Naive B cell (primary cell): ENCODE measurements around the gene PGA5. TPM values are rescaled to one million over a fixed set of nuclear protein-coding genes. Genes with fewer than 3 reads are reported as not detected.

Source experiments
- ATAC-seq, 2 donors: fragments of 150-1000 bp; cut with Tn5 transposase; 2 replicates each; pipeline ENCODE4 v1.10.0; 2021; ENCODE audit warnings: low read depth in 2 of 2, mild to moderate bottlenecking in 2 of 2, moderate library complexity in 2 of 2
- DNase-seq: peaks from one replicate; pipeline ENCODE4 v3.0.0; 2022
- H3K27ac Mint-ChIP-seq, 6 donors: one replicate each; pipeline ENCODE4 v1.8.0; 2020 to 2022; ENCODE audit warnings: mild to moderate bottlenecking in 6 of 6, mixed read lengths in 6 of 6, moderate library complexity in 5 of 6, inconsistent platforms in 2 of 6
- H3K27me3 Mint-ChIP-seq, 3 donors: one replicate each; pipeline ENCODE4 v1.8.0; 2021 to 2022; ENCODE audit warnings: mixed read lengths in 3 of 3, mild to moderate bottlenecking in 1 of 3
- H3K36me3 Mint-ChIP-seq, 2 donors: one replicate each; pipeline ENCODE4 v1.8.0; 2020 to 2022; ENCODE audit warnings: mixed read lengths in 2 of 2, inconsistent platforms in 1 of 2, mild to moderate bottlenecking in 1 of 2
- H3K4me1 Mint-ChIP-seq, 3 donors: one replicate each; pipeline ENCODE4 v1.8.0; 2020 to 2022; ENCODE audit warnings: mixed read lengths in 3 of 3, inconsistent platforms in 1 of 3, mild to moderate bottlenecking in 1 of 3, moderate library complexity in 1 of 3
- H3K4me3 Mint-ChIP-seq, 8 donors: one replicate each; pipeline ENCODE4 v1.8.0; 2020 to 2022; ENCODE audit warnings: mild to moderate bottlenecking in 8 of 8, mixed read lengths in 8 of 8, moderate library complexity in 8 of 8, inconsistent platforms in 2 of 8
- H3K9me3 Mint-ChIP-seq, 7 donors: one replicate each; pipeline ENCODE4 v1.8.0; 2020 to 2022; ENCODE audit warnings: mixed read lengths in 7 of 7, mild to moderate bottlenecking in 5 of 7, inconsistent platforms in 2 of 7, moderate library complexity in 1 of 7
- polyA plus RNA-seq, 6 donors: library from polyadenylated mRNA; unstranded; fragments of 300-500 nt; fragmentation: Illumina TruSeq; gene quantifications; one replicate each; pipeline ENCODE4 v1.2.3, GENCODE V29; 2021; ENCODE audit warnings: low read depth in 6 of 6

PGA5 gene
- polyA plus RNA-seq, 6 donors from 2014 or later: not detected

- peaks cover 0 to 9% (median 0%) of the 10 kb centered on the region in 7 donors for H3K9me3 Mint-ChIP-seq
- peaks cover 0 to 7% of the 10 kb centered on the region in 2 donors for H3K36me3 Mint-ChIP-seq
- ATAC-seq (no peak), DNase-seq (no peak)
- no peak overlapping the region for H3K4me3 Mint-ChIP-seq
- peaks cover 0 to 3% (median 0%) of the 10 kb centered on the region in 3 donors for H3K4me1 Mint-ChIP-seq
- no peaks in the 10 kb centered on the region for H3K27me3 Mint-ChIP-seq
- H3K27ac Mint-ChIP-seq: peak overlapping the region in 1 of 6 donors; percentile 5
Measured at GRCh38 chr11:61280883-61281580, 40.1 kb downstream of the PGA5 start.

GRCh38 chr11:61281581-61282250, 40.7 kb downstream of the PGA5 start:
- Mint-ChIP-seq H3K9me3 (peaks cover 0 to 9% (median 0%) of the 10 kb centered on the region in 7 donors), H3K27ac (peak overlapping the region in 1 of 6 donors; percentile 5), H3K36me3 (peaks cover 0 to 7% of the 10 kb centered on the region in 2 donors), H3K4me3 (no peak overlapping the region), H3K27me3 (no peaks in the 10 kb centered on the region), H3K4me1 (peaks cover 0 to 3% (median 0%) of the 10 kb centered on the region in 3 donors)
- peak in 1 of 2 donors; percentile 41 for ATAC-seq
- DNase-seq: no peak

- H3K4me1 Mint-ChIP-seq: peaks cover 0 to 3% (median 0%) of the 10 kb centered on the region in 3 donors
- H3K4me3 Mint-ChIP-seq: no peak overlapping the region
- ATAC-seq (no peak), DNase-seq (no peak)
- H3K27ac Mint-ChIP-seq: peak overlapping the region in 1 of 6 donors; percentile 70
- peaks cover 0 to 9% (median 0%) of the 10 kb centered on the region in 7 donors for H3K9me3 Mint-ChIP-seq
- H3K27me3 Mint-ChIP-seq: no peaks in the 10 kb centered on the region
- H3K36me3 Mint-ChIP-seq: peaks cover 0 to 7% of the 10 kb centered on the region in 2 donors
Measured at GRCh38 chr11:61283613-61284012, 42.6 kb downstream of the PGA5 start.

GRCh38 chr11:61287338-61287977, 46.5 kb downstream of the PGA5 start:
- H3K4me3 Mint-ChIP-seq: peak overlapping the region in 1 of 8 donors; percentile 30
- peaks cover 0 to 4% (median 0%) of the 10 kb centered on the region in 3 donors for H3K27me3 Mint-ChIP-seq
- no peak for DNase-seq
- H3K9me3 Mint-ChIP-seq: peaks cover 0 to 5% (median 0%) of the 10 kb centered on the region in 7 donors
- H3K36me3 Mint-ChIP-seq: peaks cover 0 to 7% of the 10 kb centered on the region in 2 donors
- no peaks in the 10 kb centered on the region for H3K4me1 Mint-ChIP-seq
- peak overlapping the region in 2 of 6 donors; percentile 58 to 64 for H3K27ac Mint-ChIP-seq
- ATAC-seq: no peak

GRCh38 chr11:61290905-61291690, 50.1 kb downstream of the PGA5 start:
- no peaks in the 10 kb centered on the region for H3K9me3 Mint-ChIP-seq
- H3K36me3 Mint-ChIP-seq: no peaks in the 10 kb centered on the region
- peaks cover 8 to 14% (median 12%) of the 10 kb centered on the region in 3 donors for H3K4me1 Mint-ChIP-seq
- no peak for ATAC-seq
- H3K27me3 Mint-ChIP-seq: peaks cover 0 to 7% (median 0%) of the 10 kb centered on the region in 3 donors
- no peak overlapping the region for H3K27ac Mint-ChIP-seq
- no peak for DNase-seq
- H3K4me3 Mint-ChIP-seq: peak overlapping the region in 3 of 8 donors; percentile 9 to 50 (median 35)

- Mint-ChIP-seq H3K36me3 (no peaks in the 10 kb centered on the region), H3K9me3 (no peaks in the 10 kb centered on the region), H3K4me3 (peak overlapping the region; percentile 9 to 89 (median 62)), H3K27ac (no peak overlapping the region), H3K27me3 (peaks cover 0 to 7% (median 0%) of the 10 kb centered on the region in 3 donors), H3K4me1 (peaks cover 8 to 14% (median 13%) of the 10 kb centered on the region in 3 donors)
- DNase-seq (no peak), ATAC-seq (no peak)
Measured at GRCh38 chr11:61292356-61292755, 51.4 kb downstream of the PGA5 start.

GRCh38 chr11:61293867-61294716, 53.1 kb downstream of the PGA5 start:
- peak; percentile 20 for DNase-seq

GRCh38 chr11:61294717-61295595, 54.0 kb downstream of the PGA5 start, which contains the start of gene VWCE:
TSS of gene VWCE (minus strand) at chr11:61295316. CDS start at chr11:61295037, 279 bp downstream.
- H3K36me3 Mint-ChIP-seq: no peaks in the 10 kb centered on the region
- ATAC-seq (peak; percentile 94 to 95), DNase-seq (peak; percentile 68)
- H3K27me3 Mint-ChIP-seq: peaks cover 0 to 7% (median 0%) of the 10 kb centered on the region in 3 donors
- no peaks in the 10 kb centered on the region for H3K9me3 Mint-ChIP-seq
- H3K4me1 Mint-ChIP-seq: peaks cover 8 to 14% (median 13%) of the 10 kb centered on the region in 3 donors
- peak within 1 kb of the TSS; percentile 84 to 90 (median 89) for H3K4me3 Mint-ChIP-seq
- peak within 1 kb of the TSS in 2 of 6 donors; percentile 47 for H3K27ac Mint-ChIP-seq

More at GRCh38 chr11:61293867-61294716, 53.1 kb downstream of the PGA5 start:
- peak; percentile 32 to 34 for ATAC-seq
- H3K27me3 Mint-ChIP-seq: peaks cover 0 to 7% (median 0%) of the 10 kb centered on the region in 3 donors
- H3K36me3 Mint-ChIP-seq: no peaks in the 10 kb centered on the region
- peaks cover 8 to 14% (median 13%) of the 10 kb centered on the region in 3 donors for H3K4me1 Mint-ChIP-seq
- peak overlapping the region; percentile 84 to 90 (median 89) for H3K4me3 Mint-ChIP-seq
- peak overlapping the region in 2 of 6 donors; percentile 60 to 71 for H3K27ac Mint-ChIP-seq
- H3K9me3 Mint-ChIP-seq: no peaks in the 10 kb centered on the region

GRCh38 chr11:61295596-61295926, 54.6 kb downstream of the PGA5 start:
- DNase-seq: peak; percentile 3
- peaks cover 8 to 14% (median 13%) of the 10 kb centered on the region in 3 donors for H3K4me1 Mint-ChIP-seq
- peak overlapping the region in 7 of 8 donors; percentile 36 to 89 (median 70) for H3K4me3 Mint-ChIP-seq

DNA sequence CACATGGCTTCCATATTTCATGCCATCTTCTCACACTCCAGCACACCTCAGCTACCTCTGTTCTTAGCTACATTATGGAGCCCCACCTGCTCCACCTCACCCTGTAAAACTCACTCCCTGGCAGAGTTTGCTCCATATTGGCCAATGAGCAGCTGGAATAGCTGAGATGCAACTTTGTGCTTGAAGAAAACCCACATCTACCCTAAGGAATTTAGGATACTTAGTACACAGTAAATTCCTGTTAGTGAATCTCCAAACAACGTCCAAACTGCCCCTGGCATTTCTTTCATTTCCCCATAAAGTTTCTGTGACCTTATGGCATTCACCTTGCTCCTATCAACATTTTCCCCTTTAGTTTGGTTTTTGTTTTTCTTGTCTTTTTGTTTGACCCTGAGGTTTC, 56.4 kb downstream of the PGA5 start:
- ATAC-seq: no peak
- peaks cover 8 to 14% (median 13%) of the 10 kb centered on the region in 3 donors for H3K4me1 Mint-ChIP-seq
- H3K9me3 Mint-ChIP-seq: no peaks in the 10 kb centered on the region
- peaks cover 0 to 4% (median 0%) of the 10 kb centered on the region in 3 donors for H3K27me3 Mint-ChIP-seq
- peaks cover 8 to 16% of the 10 kb centered on the region in 2 donors for H3K36me3 Mint-ChIP-seq
- DNase-seq: no peak
- peak overlapping the region in 3 of 6 donors; percentile 1 to 18 (median 17) for H3K27ac Mint-ChIP-seq
- peak overlapping the region in 5 of 8 donors; percentile 1 to 74 (median 39) for H3K4me3 Mint-ChIP-seq

More at GRCh38 chr11:61295596-61295926, 54.6 kb downstream of the PGA5 start:
- Mint-ChIP-seq H3K27me3 (peaks cover 0 to 7% (median 0%) of the 10 kb centered on the region in 3 donors), H3K9me3 (no peaks in the 10 kb centered on the region), H3K36me3 (peaks cover 0 to under 1% of the 10 kb centered on the region in 2 donors), H3K27ac (no peak overlapping the region)
- ATAC-seq: no peak

- Mint-ChIP-seq H3K4me1 (peaks cover 8 to 14% (median 13%) of the 10 kb centered on the region in 3 donors), H3K9me3 (no peaks in the 10 kb centered on the region), H3K27me3 (no peaks in the 10 kb centered on the region), H3K27ac (peak overlapping the region in 3 of 6 donors; percentile 16 to 56 (median 18)), H3K36me3 (peaks cover 8 to 18% of the 10 kb centered on the region in 2 donors), H3K4me3 (peak overlapping the region in 5 of 8 donors; percentile 1 to 74 (median 22))
- no peak for DNase-seq
- ATAC-seq: no peak
Measured at GRCh38 chr11:61297746-61298145, 56.8 kb downstream of the PGA5 start.
